Measurements from ENCODE around the gene GIT2.
"Not testable (repeated sequence)": the region's sequence is repeated elsewhere in the genome, so short reads cannot be mapped to it uniquely, and the experiment has no call there.

Gene GIT2

GRCh38 chr12:109944561-109945359 is 51.4 kb downstream of the GIT2 start:
- DNase-seq (ENCODE audit: low read depth): peak; percentile 76

DNA sequence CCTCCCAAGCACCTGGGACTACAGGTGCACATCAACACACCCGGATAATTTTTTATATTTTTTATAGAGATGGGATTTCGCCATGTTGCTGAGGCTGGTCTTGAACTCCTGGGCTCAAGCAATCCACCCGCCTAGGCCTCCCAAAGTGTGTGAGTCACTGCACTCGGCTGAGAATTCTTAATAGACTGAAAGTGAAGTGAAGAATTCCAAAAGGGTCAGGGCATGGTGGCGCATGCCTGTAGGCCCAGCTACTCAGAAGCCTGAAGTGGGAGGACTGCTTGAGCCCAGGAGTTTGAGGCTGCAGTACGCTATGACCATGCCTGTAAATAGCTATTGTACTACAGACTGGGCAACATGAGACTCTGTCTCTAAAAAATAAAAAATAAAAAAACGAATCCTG is 52.4 kb downstream of the GIT2 start:
- DNase-seq (ENCODE audit: low read depth): peak; percentile 57

GRCh38 chr12:109940339-109940923 is 55.7 kb downstream of the GIT2 start:
- no peak for DNase-seq (ENCODE audit: low read depth)

DNA sequence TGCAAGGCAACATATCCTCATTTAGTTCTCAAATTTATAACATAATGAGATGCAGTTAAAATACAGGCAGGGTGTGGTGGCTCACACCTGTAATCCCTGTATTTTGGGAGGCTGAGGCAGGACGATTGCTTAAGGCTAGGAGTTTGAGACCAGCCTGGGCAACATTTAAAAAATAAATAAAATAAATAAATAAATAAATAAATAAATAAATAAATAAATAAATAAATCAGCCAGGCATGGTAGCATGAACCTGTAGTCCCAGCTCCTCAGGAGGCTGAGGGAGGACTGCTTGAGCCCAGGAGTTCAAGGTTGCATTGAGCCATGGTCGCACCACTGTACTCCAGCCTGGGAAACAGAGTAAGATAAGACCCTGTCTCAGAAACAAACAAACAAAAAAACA is 56.7 kb downstream of the GIT2 start:
- no peak for DNase-seq (ENCODE audit: low read depth)

GRCh38 chr12:109938947-109939346 is 57.2 kb downstream of the GIT2 start:
- no peak for DNase-seq (ENCODE audit: low read depth)

DNA sequence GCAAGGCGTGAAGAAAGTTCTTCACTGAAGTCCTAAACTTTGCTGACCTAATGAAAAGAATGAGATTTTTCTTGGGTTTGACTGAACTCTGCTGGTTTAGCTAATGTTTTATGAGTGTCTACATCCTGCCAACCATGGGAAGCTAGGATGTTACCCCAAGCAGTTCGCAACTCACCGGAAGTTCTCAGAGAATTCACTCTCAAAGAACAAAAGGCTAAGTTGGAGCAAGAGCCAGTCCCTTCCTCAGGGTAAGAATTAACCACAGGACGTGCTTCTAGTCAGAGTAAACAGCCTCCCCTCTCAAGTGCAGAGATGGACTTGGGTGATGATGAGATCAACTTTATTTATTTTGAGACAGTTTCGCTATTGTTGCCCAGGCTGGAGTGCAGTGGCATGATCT is 58.8 kb downstream of the GIT2 start:
- DNase-seq (ENCODE audit: low read depth): peak; percentile 49

DNA sequence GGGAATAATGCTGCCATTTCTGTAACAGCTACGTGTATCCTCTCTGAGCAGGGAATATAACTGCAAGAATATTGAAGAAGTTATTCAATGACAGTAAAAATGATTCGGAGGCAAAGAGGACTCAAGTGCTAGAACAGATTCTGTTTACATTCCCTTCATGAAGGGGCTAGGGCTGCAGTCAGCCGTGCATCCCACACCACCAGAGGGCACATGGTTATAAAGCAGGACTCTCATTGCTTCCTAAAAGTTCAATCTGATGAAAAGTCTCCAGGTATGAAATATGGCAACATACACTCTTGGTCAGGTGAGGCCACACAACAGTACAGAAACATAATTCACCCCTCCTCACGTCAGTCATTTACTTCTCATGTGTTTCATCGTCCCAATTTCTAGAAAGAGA is 62.1 kb downstream of the GIT2 start:
- no peak for DNase-seq (ENCODE audit: low read depth)

DNA sequence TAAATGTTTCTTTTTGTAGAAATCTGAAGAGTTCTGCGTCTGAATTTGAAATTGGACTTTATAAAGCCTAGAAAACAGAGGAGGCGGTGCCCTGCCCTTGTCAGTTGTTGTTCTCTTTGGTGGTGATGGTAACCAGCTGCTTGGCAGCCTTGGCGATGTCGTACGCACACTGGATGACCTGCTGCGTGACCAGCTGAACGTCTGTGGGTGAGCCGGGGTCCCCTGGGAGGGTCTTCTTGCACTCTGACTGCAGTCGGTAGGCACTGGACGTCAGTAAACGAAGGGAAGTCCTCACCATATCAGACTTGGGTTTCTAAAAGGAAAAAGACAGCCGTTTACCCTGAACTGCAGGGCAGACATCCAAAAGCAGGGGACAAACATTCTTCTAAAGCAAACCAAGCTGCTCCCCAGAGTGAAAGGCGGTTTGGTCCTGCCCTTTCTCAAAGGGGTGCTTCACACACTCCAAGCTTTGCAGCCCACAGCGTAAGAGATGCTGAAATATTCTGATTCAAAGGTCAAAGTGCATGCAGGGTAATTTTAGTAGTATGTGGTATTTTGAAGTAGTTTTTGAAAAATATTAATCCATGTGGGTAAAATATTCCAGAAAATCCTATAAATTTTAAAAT is 63.2 kb downstream of the GIT2 start:
- DNase-seq (ENCODE audit: low read depth): no peak

DNA sequence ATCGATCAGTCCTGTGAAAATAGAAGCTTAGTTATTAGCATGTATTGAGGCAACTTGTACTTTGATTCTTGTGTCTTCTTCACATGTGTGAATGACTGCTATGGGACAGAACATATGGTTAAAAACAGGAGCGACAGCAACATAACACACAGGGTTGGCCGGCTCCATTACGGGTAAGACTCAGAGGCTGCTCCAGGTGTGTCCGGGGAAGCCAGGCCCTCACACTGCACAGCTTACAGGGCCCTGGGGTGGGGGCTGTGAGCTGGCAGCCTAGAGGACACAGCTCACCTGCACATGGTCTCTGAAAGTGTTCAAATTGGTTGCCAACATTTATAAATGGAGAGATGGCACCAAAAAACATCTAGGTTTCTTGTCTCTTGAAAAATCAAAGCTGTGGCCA is 65.0 kb downstream of the GIT2 start:
- no peak for DNase-seq (ENCODE audit: low read depth)

DNA sequence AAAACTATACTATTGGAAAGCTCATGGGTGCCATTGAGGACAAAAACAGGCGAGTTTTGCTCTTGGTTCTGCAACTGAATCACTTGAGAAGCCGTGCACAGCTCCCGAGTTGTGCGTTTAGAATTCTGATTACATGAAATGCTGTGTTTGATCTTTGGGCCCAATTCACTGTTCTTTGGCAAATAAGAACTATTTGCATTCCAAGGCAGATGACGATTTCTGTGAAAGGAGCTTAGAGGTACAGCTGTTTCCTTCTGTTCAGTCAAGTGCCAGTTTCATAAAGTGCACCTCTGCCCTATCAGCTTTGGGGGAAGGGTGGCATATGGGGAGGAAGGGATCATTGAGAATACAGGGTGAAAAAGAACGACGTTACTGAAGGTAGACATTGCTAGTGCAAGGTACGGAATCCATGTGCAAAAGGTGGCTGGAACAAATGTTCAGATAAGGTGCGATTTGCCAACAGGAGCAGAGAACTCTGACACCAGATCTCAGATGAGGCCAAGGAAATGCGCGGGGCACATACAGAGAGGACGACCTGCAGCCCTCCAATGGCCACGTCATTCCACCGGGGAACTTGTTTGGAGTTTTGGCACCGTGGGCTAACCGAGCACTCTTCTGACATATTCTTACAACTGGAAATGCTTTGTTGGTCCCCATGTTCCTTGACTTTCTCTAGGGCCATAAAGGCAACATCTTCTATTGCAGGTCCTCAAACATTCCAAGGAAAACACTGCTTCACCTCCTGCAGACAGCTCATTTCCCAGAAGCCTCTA is 66.0 kb downstream of the GIT2 start:
- no peak for DNase-seq (ENCODE audit: low read depth)

- DNase-seq (ENCODE audit: low read depth): not testable (repeated sequence)
Measured at GRCh38 chr12:109929326-109929725, 66.8 kb downstream of the GIT2 start.

DNA sequence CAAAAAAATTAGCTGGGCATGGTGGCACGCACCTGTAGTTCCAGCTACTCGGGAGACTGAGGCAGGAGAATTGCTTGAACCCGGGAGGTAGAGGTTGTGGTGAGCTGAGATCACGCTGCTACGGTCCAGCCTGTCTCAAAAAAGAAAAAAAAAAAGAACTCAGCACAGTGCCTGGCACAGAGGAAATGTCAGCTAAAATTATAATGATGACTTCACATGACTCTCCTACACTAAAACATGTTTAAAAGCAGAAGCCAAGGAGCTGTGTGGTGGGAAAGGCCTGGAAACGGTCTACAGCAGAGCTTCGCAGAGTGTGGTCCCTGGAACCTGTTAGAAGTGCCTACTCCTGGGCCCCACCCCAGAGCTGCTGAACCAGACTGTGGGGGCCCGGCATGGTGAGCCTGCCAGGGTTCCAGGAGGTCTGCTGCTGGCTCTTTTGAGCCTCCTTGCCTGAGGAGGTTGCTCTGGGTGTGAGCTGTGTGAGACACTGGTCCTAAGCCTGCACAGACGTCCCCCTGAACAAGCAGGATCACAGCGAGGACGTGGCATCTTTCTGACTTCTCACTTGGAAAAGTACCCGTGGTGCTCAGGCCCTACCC is 68.0 kb downstream of the GIT2 start:
- no peak for DNase-seq (ENCODE audit: low read depth)

DNA sequence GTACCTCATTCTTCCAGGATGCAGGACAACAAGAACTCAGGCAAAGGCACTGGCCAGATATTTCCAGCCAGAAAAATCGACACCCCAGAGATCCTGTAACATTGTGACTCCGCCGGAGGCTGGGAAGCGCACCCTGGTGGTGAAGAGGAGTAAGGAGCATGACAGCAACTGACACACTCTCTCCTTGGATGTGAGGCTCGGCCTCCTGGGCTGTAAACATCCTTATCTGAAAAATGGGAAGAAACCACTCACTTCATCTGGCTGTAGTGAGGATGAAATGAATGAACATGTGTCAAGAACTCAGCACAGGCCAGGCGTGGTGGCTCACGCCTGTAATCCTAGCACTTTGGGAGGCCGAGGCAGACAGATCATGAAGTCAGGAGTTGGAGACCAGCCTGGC is 68.5 kb downstream of the GIT2 start:
- peak; percentile 53 for DNase-seq (ENCODE audit: low read depth)

DNA sequence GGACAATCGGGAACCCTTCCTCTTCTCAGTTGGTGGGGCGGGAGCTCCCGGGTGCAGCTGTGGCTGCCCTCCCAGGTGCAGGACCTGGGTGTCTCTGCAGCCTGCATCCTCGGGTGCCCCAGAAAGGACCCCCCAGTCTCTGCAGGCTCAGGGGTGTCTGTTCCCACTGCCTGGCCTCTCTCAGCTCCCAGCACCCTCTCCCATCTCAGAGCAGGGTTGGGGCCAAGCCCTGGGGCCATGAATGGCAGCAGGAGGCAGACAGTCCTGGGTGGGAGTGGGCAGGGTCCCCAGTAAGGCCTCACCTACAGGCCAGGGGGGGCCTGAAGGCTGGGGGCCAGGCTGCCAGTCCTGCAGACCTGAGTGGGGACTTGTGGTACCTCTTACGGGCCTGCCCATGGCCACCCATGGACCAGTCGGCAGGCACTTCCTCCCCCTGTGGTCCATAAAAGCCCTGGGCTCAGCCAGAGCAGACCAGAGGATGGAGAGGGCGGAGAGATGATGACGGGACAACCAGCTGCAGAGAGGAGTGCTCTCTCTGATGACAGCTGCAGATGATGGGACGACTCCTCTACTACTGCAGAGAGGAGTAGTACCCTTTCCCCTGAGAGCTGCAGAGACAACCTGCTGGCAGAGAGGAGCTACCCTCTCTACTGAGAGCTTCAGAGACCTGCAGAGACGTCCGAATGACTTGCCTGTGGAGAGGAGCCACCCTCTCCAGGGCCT is 69.5 kb downstream of the GIT2 start:
- DNase-seq (ENCODE audit: low read depth): no peak

DNA sequence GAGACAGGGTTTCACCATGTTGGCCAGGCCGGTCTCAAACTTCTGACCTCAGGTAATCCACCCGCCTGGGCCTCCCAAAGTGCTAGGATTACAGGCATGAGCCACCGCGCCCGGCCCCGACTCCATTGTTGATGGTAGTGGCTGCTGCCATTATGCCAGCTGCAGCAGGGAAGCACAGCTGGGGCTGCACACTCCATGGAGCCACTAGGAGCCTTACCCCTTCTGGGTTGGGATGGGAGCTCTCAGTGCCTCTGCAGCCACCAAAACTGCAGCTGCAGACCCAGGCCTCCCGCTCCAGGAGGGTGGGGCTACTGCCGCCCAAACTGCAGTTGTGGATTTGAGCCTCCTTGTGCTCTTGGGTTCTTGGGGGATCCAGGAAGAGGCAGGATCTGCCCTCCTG is 70.2 kb downstream of the GIT2 start:
- no peak for DNase-seq (ENCODE audit: low read depth)

DNA sequence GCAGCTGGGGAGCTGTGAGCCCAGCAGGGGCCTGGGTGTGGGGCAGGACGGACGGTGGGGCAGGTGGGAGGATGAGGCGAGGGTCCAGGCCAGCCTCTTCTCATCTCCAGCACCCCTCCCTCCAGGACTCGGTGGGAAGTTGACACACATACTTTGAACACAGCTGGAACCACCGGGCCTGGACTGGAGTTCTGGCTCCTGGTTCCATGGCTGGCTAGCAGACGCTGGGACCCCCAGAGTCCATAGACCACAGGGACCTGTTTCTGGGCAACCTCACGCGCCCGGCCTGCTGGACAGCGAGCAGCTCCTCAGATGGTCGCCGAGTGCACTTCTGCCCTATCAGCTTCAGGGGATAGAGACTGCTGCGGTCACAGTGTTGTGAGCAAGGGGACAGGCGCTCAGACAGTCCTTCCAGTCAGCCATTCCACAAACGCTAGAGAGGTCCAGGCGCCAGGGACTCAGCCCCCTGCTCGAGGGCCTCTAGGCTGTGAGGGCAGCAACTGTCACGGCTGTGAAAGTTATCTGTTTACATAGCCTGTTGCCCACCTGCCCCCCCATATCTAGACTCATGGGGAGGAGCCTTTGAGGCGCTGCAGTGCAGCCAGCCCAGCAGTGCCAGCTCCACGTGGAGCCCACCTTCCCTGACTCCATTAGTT is 70.9 kb downstream of the GIT2 start:
- DNase-seq (ENCODE audit: low read depth): no peak

GRCh38 chr12:109923481-109924245 is 72.5 kb downstream of the GIT2 start:
- no peak for DNase-seq (ENCODE audit: low read depth)

DNA sequence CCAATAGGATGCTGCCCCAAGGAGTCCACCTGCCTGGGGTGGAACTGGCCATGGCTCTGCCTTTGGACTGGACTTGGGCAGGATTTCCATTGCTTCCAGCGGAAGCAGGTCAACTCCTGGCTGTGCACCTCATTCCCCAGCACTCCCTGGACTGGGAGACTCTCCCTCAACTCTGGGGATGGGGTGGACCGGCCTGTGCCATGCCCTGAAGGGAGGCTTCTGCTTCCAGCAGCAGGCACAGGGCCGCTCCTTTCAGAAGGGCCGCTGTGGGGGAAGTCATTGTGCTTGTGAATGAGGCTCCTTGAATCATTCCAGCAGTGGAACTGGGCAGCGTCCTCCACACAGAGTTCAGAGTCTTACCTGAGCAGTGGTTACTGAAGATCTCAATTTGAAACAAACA is 73.1 kb downstream of the GIT2 start:
- DNase-seq (ENCODE audit: low read depth): no peak

DNA sequence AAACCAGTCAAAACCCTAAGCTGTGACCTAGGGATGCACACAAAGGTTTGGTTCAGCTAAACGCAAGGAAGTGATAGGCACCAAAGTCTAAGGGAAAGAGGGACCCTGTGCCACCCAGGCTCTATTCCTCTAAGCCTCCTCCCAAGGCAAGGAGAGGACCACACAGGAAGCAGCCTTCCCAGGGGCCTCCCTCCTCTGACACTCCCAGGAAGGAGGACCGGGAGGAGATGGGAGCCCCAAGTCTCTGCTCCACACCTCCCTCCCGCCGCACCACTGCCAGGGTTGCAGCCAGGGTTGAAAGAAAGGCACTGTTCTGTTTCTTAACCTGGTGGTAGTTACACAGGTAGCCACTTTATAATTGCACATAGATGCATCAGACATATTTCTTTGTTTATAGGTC is 74.2 kb downstream of the GIT2 start:
- DNase-seq (ENCODE audit: low read depth): no peak

- DNase-seq (ENCODE audit: low read depth): no peak
Measured at GRCh38 chr12:109920261-109920780, 75.8 kb downstream of the GIT2 start.

All from iris pigment epithelial cell (primary cell).